HG03439 (cell line): Measurements from ENCODE around the gene FBXW8.
A peak's percentile ranks its signal among the peaks of the same experiment; 100 is the strongest.

ENCODE experiments used
- ATAC-seq: cut with Tn5 transposase; IDR thresholded peaks from one replicate; pipeline ENCODE4 v1.9.1; 2021; ENCODE audit warnings: mild to moderate bottlenecking, moderate library complexity; ENCODE audit not compliant: unreplicated experiment

FBXW8 gene

GRCh38 chr12:116922194-116922897, 11.6 kb downstream of the FBXW8 start:
- peak; percentile 58 for ATAC-seq

- ATAC-seq = no peak
These were observed 14.1 kb downstream of the FBXW8 start for GRCh38 chr12:116924558-116925453.

- no peak for ATAC-seq
These were observed 15.8 kb downstream of the FBXW8 start for GRCh38 chr12:116926283-116927243.

GRCh38 chr12:116927244-116927940, 16.6 kb downstream of the FBXW8 start:
- no peak for ATAC-seq

GRCh38 chr12:116928504-116928903, 17.8 kb downstream of the FBXW8 start:
- ATAC-seq = no peak

GRCh38 chr12:116929885-116930284, 19.1 kb downstream of the FBXW8 start:
- no peak for ATAC-seq

- ATAC-seq = no peak
These were observed 20.9 kb downstream of the FBXW8 start for GRCh38 chr12:116931665-116932064.

- no peak for ATAC-seq
These were observed 22.3 kb downstream of the FBXW8 start for GRCh38 chr12:116933091-116933490.

GRCh38 chr12:116933512-116934246, 22.9 kb downstream of the FBXW8 start:
- no peak for ATAC-seq

GRCh38 chr12:116934908-116935705, 24.4 kb downstream of the FBXW8 start:
- ATAC-seq = no peak

GRCh38 chr12:116937640-116938039, 26.9 kb downstream of the FBXW8 start:
- ATAC-seq = no peak

- no peak for ATAC-seq
These were observed 29.0 kb downstream of the FBXW8 start for GRCh38 chr12:116939734-116940133.

GRCh38 chr12:116941188-116941587, 30.4 kb downstream of the FBXW8 start:
- ATAC-seq = no peak

GRCh38 chr12:116943419-116944372, 32.9 kb downstream of the FBXW8 start:
- ATAC-seq = no peak

- ATAC-seq = no peak
These were observed 35.3 kb downstream of the FBXW8 start for GRCh38 chr12:116945886-116946550.

GRCh38 chr12:116948298-116948697, 37.5 kb downstream of the FBXW8 start:
- no peak for ATAC-seq

- no peak for ATAC-seq
These were observed 40.0 kb downstream of the FBXW8 start for GRCh38 chr12:116950628-116951325.
